HFFc6 (cell line): Measurements from ENCODE around the gene CENPT. TPM values are rescaled to one million over a fixed set of nuclear protein-coding genes. Genes with fewer than 3 reads are reported as not detected.

ENCODE experiments used
- DNase-seq: peaks from one replicate; pipeline ENCODE4 v3.0.0-alpha.2; 2018
- H3K27ac Mint-ChIP-seq: 2 replicates; pipeline ENCODE4 v1.8.0; 2020; ENCODE audit warnings: mild to moderate bottlenecking, mixed read lengths
- H3K27me3 Mint-ChIP-seq: 2 replicates; pipeline ENCODE4 v1.8.0; 2021; ENCODE audit warnings: mild to moderate bottlenecking, moderate library complexity, mixed read lengths; ENCODE audit not compliant: insufficient read depth
- H3K36me3 Mint-ChIP-seq: 2 replicates; pipeline ENCODE4 v1.8.0; 2021; ENCODE audit warnings: low read depth, mixed read lengths
- H3K4me1 Mint-ChIP-seq: 2 replicates; pipeline ENCODE4 v1.8.0; 2020; ENCODE audit warnings: low read depth, mixed read lengths
- H3K4me3 Mint-ChIP-seq: 2 replicates; pipeline ENCODE4 v1.8.0; 2020; ENCODE audit warnings: mild to moderate bottlenecking, moderate library complexity, mixed read lengths
- H3K9me3 Mint-ChIP-seq: 2 replicates; pipeline ENCODE4 v1.8.0; 2020; ENCODE audit warnings: mild to moderate bottlenecking, mixed read lengths
- CTCF ChIP-seq: fragments of 200-600 bp; sonication (generic); IDR thresholded peaks from 2 replicates; pipeline ENCODE4 v1.5.0; 2021; ENCODE audit warnings: antibody characterized with exemption, mild to moderate bottlenecking
- total RNA-seq, 6 experiments: library from RNA; stranded (reverse); fragmentation: NEBNext Ultra II Directional; extraction: Animal tissue kit (Norgen Biotek cat#: 25700); gene quantifications; 2 replicates in 1 of 6; 3 replicates in 5 of 6; pipeline ENCODE4 v1.2.3, GENCODE V29; 2021

Gene CENPT
- total RNA-seq, 6 experiments from 2014 or later, result 51.2 to 64.2 (median 59.7) TPM

GRCh38 chr16:67846063-67846319 lies 1.5 kb downstream of the CENPT start:
- peaks cover 6% of the 10 kb centered on the region; the same call in 1 of the 2 replicates for H3K36me3 Mint-ChIP-seq
- H3K4me1 Mint-ChIP-seq, result peaks cover 55% of the 10 kb centered on the region
- no peak for TF ChIP-seq CTCF
- no peaks in the 10 kb centered on the region for H3K9me3 Mint-ChIP-seq
- peaks cover 3% of the 10 kb centered on the region; the same call in 1 of the 2 replicates for H3K27me3 Mint-ChIP-seq
- peak overlapping the region; percentile 81 for H3K27ac Mint-ChIP-seq
- no peak for DNase-seq
- peak overlapping the region; percentile 80 for H3K4me3 Mint-ChIP-seq

GRCh38 chr16:67845291-67846062 lies 2.0 kb downstream of the CENPT start:
- Mint-ChIP-seq H3K9me3 (no peaks in the 10 kb centered on the region), H3K36me3 (peaks cover 6% of the 10 kb centered on the region; the same call in 1 of the 2 replicates), H3K27ac (peak overlapping the region; percentile 81), H3K27me3 (peaks cover 3% of the 10 kb centered on the region; the same call in 1 of the 2 replicates), H3K4me1 (peaks cover 55% of the 10 kb centered on the region), H3K4me3 (peak overlapping the region; percentile 80)
- TF ChIP-seq CTCF, result no peak
- no peak for DNase-seq

GRCh38 chr16:67844497-67844896 lies 3.0 kb downstream of the CENPT start:
- peak; percentile 41; the same call in 1 of the 2 replicates for TF ChIP-seq CTCF
- H3K36me3 Mint-ChIP-seq, result peaks cover 6% of the 10 kb centered on the region; the same call in 1 of the 2 replicates
- no peaks in the 10 kb centered on the region for H3K9me3 Mint-ChIP-seq
- DNase-seq, result peak; percentile 49
- H3K27ac Mint-ChIP-seq, result peak overlapping the region; percentile 81
- peaks cover 55% of the 10 kb centered on the region for H3K4me1 Mint-ChIP-seq
- peak overlapping the region; percentile 89 for H3K4me3 Mint-ChIP-seq
- H3K27me3 Mint-ChIP-seq, result no peaks in the 10 kb centered on the region; the same call in 1 of the 2 replicates

- Mint-ChIP-seq H3K27me3 (no peaks in the 10 kb centered on the region; the same call in 1 of the 2 replicates), H3K4me3 (peak overlapping the region; percentile 89), H3K27ac (peak overlapping the region; percentile 81), H3K9me3 (no peaks in the 10 kb centered on the region), H3K4me1 (peaks cover 51% of the 10 kb centered on the region), H3K36me3 (0 out of 2 replicates have a peak, but pooled peaks cover 6% of the 10 kb centered on the region)
- peak; percentile 21 for DNase-seq
- TF ChIP-seq CTCF, result no peak
Measured at GRCh38 chr16:67843343-67843765, 4.1 kb downstream of the CENPT start.

- Mint-ChIP-seq H3K36me3 (0 out of 2 replicates have a peak, but pooled peaks cover 3% of the 10 kb centered on the region), H3K27ac (peak overlapping the region; percentile 81), H3K4me3 (peak overlapping the region; percentile 89), H3K27me3 (no peaks in the 10 kb centered on the region; the same call in 1 of the 2 replicates), H3K4me1 (peaks cover 46% of the 10 kb centered on the region), H3K9me3 (no peaks in the 10 kb centered on the region)
- peak; percentile 55; the same call in 1 of the 2 replicates for TF ChIP-seq CTCF
- peak; percentile 30 for DNase-seq
Measured at GRCh38 chr16:67842509-67843342, 4.8 kb downstream of the CENPT start.
